MCF 10A (cell line): ENCODE results near the gene RIMBP3C. TPM values are rescaled to one million over a fixed set of nuclear protein-coding genes. Genes with fewer than 3 reads are reported as not detected.

Source experiments
- BruUV-seq: library from RNA; stranded (reverse); fragments of 400-500 nt; replicated peaks from 2 replicates; lab custom pipeline; 2021; lab: Mats Ljungman, UMichigan
- CTCF ChIA-PET: fragments of 300-600 bp; sonication (Branson Sonifier 250); formaldehyde crosslinking; extraction: SDS; loops from one replicate; lab custom pipeline; 2021; ENCODE audit warnings: antibody characterized with exemption, inconsistent platforms; lab: Yijun Ruan, JAX
- POLR2A ChIA-PET: fragments of 300-600, 350-650 bp; sonication (Branson Sonifier 250); formaldehyde crosslinking; extraction: SDS; loops from one replicate; lab custom pipeline; 2020; ENCODE audit warnings: antibody characterized with exemption, inconsistent platforms; lab: Yijun Ruan, JAX
- DNase-seq: peaks from one replicate; pipeline ENCODE4 v3.0.0-alpha.2; 2018; ENCODE audit not compliant: unreplicated experiment
- H3K27ac Mint-ChIP-seq: one replicate; pipeline ENCODE4 v1.8.0; 2022; ENCODE audit warnings: mild to moderate bottlenecking, low read depth, mixed read lengths; ENCODE audit not compliant: unreplicated experiment
- H3K27me3 Mint-ChIP-seq: one replicate; pipeline ENCODE4 v1.8.0; 2022; ENCODE audit warnings: mixed read lengths; ENCODE audit not compliant: insufficient read depth, unreplicated experiment
- H3K36me3 Mint-ChIP-seq: one replicate; pipeline ENCODE4 v1.8.0; 2022; ENCODE audit warnings: mild to moderate bottlenecking, moderate library complexity, mixed read lengths; ENCODE audit not compliant: insufficient read depth, unreplicated experiment
- H3K4me1 Mint-ChIP-seq: one replicate; pipeline ENCODE4 v1.8.0; 2022; ENCODE audit warnings: mixed read lengths; ENCODE audit not compliant: insufficient read depth, unreplicated experiment
- H3K4me3 Mint-ChIP-seq: one replicate; pipeline ENCODE4 v1.8.0; 2022; ENCODE audit warnings: mild to moderate bottlenecking, moderate library complexity, mixed read lengths; ENCODE audit not compliant: unreplicated experiment
- H3K9me3 Mint-ChIP-seq: one replicate; pipeline ENCODE4 v1.8.0; 2022; ENCODE audit warnings: mixed read lengths; ENCODE audit not compliant: unreplicated experiment
- intact Hi-C: fragments of 100-400 bp; cut with micrococcal nuclease; formaldehyde crosslinking; loops from 2 replicates; pipeline ENCODE4 v1.14.1; 2022
- total RNA-seq: library from RNA; stranded (reverse); gene quantifications from 2 replicates; pipeline ENCODE4 v1.2.3, GENCODE V29; 2022
- TF ChIP-seq, protein P1 (sequence below): fragments of 200-600 bp; IDR thresholded peaks from one replicate; pipeline ENCODE4 v1.8.0; 2022; ENCODE audit warnings: antibody characterized with exemption, mild to moderate bottlenecking; ENCODE audit not compliant: unreplicated experiment

Gene RIMBP3C
- total RNA-seq, 1 experiment from 2014 or later: 0.14 TPM

GRCh38 chr22:21594865-21595452 lies 43.7 kb upstream of the RIMBP3C start:
- CTCF ChIA-PET: no interaction called here
- TF ChIP-seq, protein P1, sequence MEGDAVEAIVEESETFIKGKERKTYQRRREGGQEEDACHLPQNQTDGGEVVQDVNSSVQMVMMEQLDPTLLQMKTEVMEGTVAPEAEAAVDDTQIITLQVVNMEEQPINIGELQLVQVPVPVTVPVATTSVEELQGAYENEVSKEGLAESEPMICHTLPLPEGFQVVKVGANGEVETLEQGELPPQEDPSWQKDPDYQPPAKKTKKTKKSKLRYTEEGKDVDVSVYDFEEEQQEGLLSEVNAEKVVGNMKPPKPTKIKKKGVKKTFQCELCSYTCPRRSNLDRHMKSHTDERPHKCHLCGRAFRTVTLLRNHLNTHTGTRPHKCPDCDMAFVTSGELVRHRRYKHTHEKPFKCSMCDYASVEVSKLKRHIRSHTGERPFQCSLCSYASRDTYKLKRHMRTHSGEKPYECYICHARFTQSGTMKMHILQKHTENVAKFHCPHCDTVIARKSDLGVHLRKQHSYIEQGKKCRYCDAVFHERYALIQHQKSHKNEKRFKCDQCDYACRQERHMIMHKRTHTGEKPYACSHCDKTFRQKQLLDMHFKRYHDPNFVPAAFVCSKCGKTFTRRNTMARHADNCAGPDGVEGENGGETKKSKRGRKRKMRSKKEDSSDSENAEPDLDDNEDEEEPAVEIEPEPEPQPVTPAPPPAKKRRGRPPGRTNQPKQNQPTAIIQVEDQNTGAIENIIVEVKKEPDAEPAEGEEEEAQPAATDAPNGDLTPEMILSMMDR: no peak
- no peak overlapping the region for H3K4me3 Mint-ChIP-seq
- TSS peak; percentile 23 for BruUV-seq
- no peak for DNase-seq
- no peaks in the 10 kb centered on the region for H3K9me3 Mint-ChIP-seq
- no peak overlapping the region for H3K27ac Mint-ChIP-seq
- POLR2A ChIA-PET: no interaction called here
- H3K27me3 Mint-ChIP-seq: no peaks in the 10 kb centered on the region
- intact Hi-C loops: no loop called here
- peaks cover 72% of the 10 kb centered on the region for H3K36me3 Mint-ChIP-seq
- H3K4me1 Mint-ChIP-seq: peaks cover 19% of the 10 kb centered on the region

DNA sequence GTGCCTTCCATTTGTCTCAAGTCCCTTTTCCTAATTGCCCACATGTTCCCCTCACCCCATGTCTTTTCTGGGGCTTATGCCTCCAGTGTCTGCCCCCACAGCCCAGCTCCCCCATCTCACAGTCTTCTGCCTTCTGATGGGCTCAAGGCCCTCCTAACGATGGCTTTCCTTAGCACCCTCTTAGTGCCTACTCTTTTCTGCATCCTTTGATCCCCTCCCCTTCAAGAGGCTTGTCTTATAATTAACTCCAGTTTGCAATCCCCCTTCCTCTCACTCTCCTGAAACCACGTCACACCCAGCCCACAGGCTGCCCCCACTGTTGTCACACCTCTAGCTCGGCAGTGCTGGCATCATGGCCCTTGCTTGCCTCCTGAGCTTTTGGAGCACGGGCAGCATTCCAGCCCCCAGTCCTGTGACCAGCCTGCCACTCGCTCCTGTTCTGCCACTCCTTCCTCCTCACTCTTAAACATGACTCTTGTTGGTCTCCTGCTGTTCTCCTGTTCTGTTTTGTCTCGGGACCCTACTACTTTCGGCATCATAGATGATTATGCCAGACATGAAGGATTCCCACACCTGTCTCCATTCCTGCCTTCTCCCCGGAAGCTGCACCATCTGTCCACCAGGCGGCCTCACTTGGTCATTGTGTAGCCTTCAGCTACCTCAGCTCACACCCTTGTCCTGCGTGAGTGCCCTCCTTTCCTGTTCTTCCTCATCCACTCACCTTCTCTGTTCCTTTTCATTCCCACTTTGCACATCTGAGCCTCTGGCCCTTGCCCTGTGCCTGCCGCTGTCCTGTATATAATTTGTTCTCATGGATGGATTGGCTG lies 42.4 kb upstream of the RIMBP3C start:
- Mint-ChIP-seq H3K9me3 (no peaks in the 10 kb centered on the region), H3K27ac (no peak overlapping the region), H3K4me1 (peaks cover 15% of the 10 kb centered on the region), H3K4me3 (no peak overlapping the region), H3K36me3 (peaks cover 70% of the 10 kb centered on the region), H3K27me3 (no peaks in the 10 kb centered on the region)
- POLR2A ChIA-PET: no interaction called here
- TF ChIP-seq, protein P1: peak; percentile 20
- no TSS peak for BruUV-seq
- DNase-seq: peak; percentile 39
- CTCF ChIA-PET: interaction anchor here (0.6 to 1.2 kb wide), 3 partner anchors 8 to 53 kb away, joined by 3 to 5 read pairs (median 3); no protein-coding TSS in a partner anchor
- intact Hi-C loops: no loop called here

GRCh38 chr22:21592422-21592821 lies 41.2 kb upstream of the RIMBP3C start:
- ChIA-PET POLR2A (no interaction called here), CTCF (interaction anchor here (1.1 to 1.2 kb wide), 2 partner anchors 24 to 54 kb away, joined by 3 to 5 read pairs; no protein-coding TSS in a partner anchor)
- Mint-ChIP-seq H3K4me3 (no peak overlapping the region), H3K4me1 (peaks cover 15% of the 10 kb centered on the region), H3K9me3 (no peaks in the 10 kb centered on the region), H3K36me3 (peaks cover 76% of the 10 kb centered on the region), H3K27ac (no peak overlapping the region), H3K27me3 (no peaks in the 10 kb centered on the region)
- intact Hi-C loops: no loop called here
- BruUV-seq: no TSS peak
- DNase-seq: no peak
- TF ChIP-seq, protein P1: no peak

DNA sequence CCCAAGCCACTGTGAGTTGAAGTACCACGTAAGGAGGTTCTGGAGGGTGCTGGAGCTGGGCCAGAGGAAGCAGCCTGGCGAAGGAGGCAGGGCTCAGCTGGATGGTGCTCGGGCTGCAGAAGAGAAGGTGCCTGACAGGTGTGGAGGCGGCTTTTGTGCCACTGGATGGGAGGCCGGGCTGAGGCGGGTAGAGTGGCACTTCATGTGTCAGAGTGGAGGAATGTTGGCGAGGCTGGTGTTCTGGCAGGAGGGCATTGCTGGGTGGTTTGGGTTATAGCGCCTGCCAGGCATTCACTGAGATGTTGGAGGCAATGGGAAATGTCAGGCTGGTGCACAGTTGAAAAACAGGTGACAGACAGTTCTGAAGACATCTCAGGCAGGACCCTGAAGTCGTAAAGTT lies 40.4 kb upstream of the RIMBP3C start:
- DNase-seq: no peak
- peaks cover 76% of the 10 kb centered on the region for H3K36me3 Mint-ChIP-seq
- no peak overlapping the region for H3K27ac Mint-ChIP-seq
- H3K27me3 Mint-ChIP-seq: no peaks in the 10 kb centered on the region
- no peak overlapping the region for H3K4me3 Mint-ChIP-seq
- TF ChIP-seq, protein P1: no peak
- intact Hi-C loops: no loop called here
- no TSS peak for BruUV-seq
- H3K4me1 Mint-ChIP-seq: peaks cover 15% of the 10 kb centered on the region
- CTCF ChIA-PET: no interaction called here
- POLR2A ChIA-PET: no interaction called here
- no peaks in the 10 kb centered on the region for H3K9me3 Mint-ChIP-seq
